ENCODE results near the gene ZSCAN12. TPM values are rescaled to one million over a fixed set of nuclear protein-coding genes. Genes with fewer than 3 reads are reported as not detected.

Gene ZSCAN12
- total and polyA plus RNA-seq, 2 of the 13 experiments (the other 11 are each of a cell fraction or from before 2014, with no cell fraction given): 2.8 to 8.9 TPM

DNA sequence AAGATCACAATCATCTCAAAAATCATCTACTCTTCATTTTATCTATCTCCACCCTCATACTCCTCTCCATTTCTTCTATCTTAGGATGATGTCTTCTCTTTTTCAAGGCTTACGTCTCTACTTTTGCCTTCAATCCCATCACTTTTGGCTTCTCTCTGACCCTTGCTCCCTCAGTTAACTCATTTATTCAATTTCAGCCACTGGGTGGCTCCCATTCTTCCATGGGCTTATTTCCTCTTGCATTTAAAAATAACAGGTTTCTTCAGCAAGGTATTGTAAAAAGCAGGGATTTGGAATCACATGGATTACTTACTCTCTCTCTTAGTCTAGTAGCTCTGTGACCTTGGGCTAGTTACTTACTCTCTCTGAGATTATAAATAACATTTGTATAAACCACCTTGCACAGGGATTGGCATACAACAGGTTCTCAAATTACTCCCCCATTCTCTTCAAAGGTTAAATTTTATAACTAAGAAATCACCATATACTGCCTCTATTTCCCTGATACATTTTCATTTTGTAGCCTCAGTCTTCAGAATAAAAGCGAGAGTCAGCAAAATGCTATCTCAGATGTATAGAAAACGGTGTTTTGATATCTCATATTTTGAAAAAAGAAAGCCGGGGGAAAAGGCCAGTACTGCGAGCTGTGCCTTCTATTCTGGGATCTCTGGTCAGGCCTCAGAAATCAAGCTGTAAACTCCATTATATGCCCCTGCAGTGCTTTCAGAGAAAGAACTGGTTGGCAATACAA, 5.5 kb downstream of the ZSCAN12 start (continued):
- TF ChIP-seq, protein P1, sequence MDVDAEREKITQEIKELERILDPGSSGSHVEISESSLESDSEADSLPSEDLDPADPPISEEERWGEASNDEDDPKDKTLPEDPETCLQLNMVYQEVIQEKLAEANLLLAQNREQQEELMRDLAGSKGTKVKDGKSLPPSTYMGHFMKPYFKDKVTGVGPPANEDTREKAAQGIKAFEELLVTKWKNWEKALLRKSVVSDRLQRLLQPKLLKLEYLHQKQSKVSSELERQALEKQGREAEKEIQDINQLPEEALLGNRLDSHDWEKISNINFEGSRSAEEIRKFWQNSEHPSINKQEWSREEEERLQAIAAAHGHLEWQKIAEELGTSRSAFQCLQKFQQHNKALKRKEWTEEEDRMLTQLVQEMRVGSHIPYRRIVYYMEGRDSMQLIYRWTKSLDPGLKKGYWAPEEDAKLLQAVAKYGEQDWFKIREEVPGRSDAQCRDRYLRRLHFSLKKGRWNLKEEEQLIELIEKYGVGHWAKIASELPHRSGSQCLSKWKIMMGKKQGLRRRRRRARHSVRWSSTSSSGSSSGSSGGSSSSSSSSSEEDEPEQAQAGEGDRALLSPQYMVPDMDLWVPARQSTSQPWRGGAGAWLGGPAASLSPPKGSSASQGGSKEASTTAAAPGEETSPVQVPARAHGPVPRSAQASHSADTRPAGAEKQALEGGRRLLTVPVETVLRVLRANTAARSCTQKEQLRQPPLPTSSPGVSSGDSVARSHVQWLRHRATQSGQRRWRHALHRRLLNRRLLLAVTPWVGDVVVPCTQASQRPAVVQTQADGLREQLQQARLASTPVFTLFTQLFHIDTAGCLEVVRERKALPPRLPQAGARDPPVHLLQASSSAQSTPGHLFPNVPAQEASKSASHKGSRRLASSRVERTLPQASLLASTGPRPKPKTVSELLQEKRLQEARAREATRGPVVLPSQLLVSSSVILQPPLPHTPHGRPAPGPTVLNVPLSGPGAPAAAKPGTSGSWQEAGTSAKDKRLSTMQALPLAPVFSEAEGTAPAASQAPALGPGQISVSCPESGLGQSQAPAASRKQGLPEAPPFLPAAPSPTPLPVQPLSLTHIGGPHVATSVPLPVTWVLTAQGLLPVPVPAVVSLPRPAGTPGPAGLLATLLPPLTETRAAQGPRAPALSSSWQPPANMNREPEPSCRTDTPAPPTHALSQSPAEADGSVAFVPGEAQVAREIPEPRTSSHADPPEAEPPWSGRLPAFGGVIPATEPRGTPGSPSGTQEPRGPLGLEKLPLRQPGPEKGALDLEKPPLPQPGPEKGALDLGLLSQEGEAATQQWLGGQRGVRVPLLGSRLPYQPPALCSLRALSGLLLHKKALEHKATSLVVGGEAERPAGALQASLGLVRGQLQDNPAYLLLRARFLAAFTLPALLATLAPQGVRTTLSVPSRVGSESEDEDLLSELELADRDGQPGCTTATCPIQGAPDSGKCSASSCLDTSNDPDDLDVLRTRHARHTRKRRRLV (CRISPR knock-in tag; IDR thresholded peaks at IDR 0.05): no peak
- TF ChIP-seq AFF4 (CRISPR knock-in tag; IDR thresholded peaks at IDR 0.05) (no peak), MXD4 (CRISPR knock-in tag; IDR thresholded peaks at IDR 0.05) (no peak), ZNF75D (CRISPR knock-in tag; IDR thresholded peaks at IDR 0.05; ENCODE audit: borderline replicate concordance) (no peak), ZNF292 (CRISPR knock-in tag; IDR thresholded peaks at IDR 0.05; ENCODE audit: borderline replicate concordance, low read depth) (no peak), ISX (CRISPR knock-in tag; conservative IDR thresholded peaks at IDR 0.05) (no peak), SIX4 (CRISPR knock-in tag; IDR thresholded peaks at IDR 0.05) (no peak), STAT6 (CRISPR knock-in tag; IDR thresholded peaks at IDR 0.05; ENCODE audit: borderline replicate concordance) (no peak), ELF3 (CRISPR knock-in tag; IDR thresholded peaks at IDR 0.05) (peak; percentile 28; the same call in 1 of the 2 replicates), MAFK (conservative IDR thresholded peaks at IDR 0.05 in 1 of 2, IDR thresholded peaks at IDR 0.05 in 1 of 2; ENCODE audit: low read length in 2 of 2) (peak; percentile 76 to 77), ZNF234 (CRISPR knock-in tag; conservative IDR thresholded peaks at IDR 0.05) (no peak), IRX3 (CRISPR knock-in tag; IDR thresholded peaks at IDR 0.05; ENCODE audit: borderline replicate concordance, low read depth) (no peak), STAG1 (CRISPR knock-in tag; IDR thresholded peaks at IDR 0.05) (peak; percentile 51), ATM (IDR thresholded peaks at IDR 0.05; ENCODE audit: borderline replicate concordance) (no peak), ZNF484 (CRISPR knock-in tag; IDR thresholded peaks at IDR 0.05; ENCODE audit: borderline replicate concordance, low read depth) (no peak), MAFF (IDR thresholded peaks at IDR 0.05; ENCODE audit: low read depth, low read length) (peak; percentile 55; the same call in 1 of the 2 replicates), ZNF83 (CRISPR knock-in tag; IDR thresholded peaks at IDR 0.05; ENCODE audit: borderline replicate concordance) (no peak), SRSF4 (IDR thresholded peaks at IDR 0.05; ENCODE audit: low read depth, low read length, poor library complexity, severe bottlenecking) (no peak)

Measured in HepG2 (cell line).